ENCODE results near the gene TEKT3.
A peak's percentile ranks its signal among the peaks of the same experiment; 100 is the strongest.

TEKT3 gene

DNA sequence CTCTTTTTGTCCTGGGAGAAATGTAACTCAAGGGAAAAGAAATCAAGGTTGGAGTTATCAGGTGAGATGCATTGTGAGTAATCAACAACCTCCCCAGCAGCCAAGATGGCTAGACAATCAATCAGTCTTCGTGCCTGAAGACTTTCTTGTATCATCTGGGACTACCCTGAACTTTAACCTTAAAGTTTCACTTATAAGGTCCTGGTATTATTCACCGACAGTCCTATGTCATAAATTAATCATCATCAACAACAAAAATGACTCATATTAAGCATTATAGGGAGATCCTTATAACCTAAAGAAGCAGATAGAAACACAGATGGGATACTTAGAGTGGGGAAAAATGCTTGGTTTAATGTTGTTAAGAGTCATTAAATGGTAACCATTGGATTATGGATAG, 7.7 kb upstream of the TEKT3 start:
- no peak for DNase-seq (ENCODE audit: low spot score)

DNA sequence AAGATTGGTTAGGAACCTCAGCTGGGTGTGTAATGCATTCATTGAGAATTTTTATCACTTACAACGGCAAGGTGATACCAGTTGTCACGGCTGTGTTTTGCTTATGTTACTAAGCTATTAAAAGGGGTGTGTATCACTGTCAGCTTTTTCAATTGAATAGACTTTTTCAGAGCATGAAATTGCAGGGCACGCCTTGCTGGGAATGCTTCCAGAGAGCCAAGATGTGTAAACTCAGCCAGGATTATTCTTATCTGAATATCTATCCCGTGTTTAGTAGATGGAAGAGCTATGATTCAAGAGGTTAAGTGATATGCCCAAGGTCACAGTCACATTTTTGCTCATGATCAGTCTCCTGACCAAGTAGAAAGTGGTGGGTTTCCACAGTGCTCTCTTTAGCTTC, 6.6 kb upstream of the TEKT3 start:
- DNase-seq (ENCODE audit: low spot score), result peak; percentile 42

DNA sequence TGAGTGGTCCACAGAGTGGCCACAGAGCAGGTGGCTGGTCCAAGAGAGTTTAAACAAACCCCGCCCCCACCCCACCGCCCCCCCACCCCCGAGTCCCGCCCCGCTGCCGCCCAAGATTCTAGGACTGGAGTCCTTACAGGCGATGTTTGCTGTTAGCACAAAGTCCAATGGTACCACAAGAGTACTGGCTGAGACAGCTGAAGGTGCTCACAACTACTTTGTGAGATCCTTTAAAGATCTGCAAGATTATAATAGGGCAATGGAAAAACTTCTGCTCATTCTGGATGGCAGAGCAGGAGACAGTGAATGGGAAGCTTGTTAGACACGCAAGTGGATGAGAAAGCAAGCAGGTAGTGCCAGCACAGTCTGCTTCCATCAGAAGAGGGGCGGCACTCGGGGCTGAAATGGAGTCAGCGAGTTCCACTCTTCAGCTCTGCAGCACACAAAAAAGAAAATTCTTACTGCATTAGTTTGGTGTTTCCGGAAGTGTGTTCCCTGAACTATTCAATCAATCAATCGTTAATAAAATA, 4.7 kb upstream of the TEKT3 start:
- DNase-seq (ENCODE audit: low spot score), result no peak

DNA sequence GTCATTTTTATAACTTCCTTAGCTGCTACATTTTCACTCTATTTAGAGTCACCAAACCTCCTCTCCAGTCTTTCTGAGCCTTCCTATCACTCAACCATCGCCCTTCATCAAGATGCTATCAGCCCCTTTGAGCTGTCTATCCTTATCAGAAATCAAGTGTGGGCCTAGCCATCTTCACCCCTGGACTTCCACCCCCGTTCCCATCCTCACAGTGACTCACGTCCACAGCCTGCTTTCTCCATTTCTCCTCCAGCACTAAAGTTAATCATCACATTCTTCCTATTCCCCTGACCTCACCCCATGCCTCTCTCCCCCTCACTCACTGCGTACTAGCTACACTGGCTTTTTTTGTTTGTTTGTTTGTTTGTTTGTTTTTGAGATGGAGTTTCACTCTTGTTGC, 2.4 kb upstream of the TEKT3 start:
- peak; percentile 82 for DNase-seq (ENCODE audit: low spot score)

DNA sequence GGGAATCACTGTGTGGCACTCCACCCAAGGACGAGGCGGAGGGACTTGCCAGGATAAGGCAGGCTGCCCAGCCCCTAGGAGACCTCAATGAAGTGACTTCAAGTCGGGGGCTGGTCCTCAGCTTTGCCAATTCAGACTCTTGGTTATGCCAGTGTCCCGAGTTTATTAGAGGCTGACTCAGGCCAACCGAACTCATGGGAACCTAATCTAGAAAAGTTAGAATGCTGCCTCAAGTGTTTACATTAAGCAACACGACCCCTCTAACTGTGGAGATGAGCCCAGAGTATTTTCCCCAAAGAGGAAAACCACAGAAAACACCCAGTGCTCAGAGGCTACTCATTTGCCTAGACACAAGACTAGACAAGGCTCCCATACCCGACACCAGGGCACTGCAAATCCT, 1.1 kb upstream of the TEKT3 start:
- DNase-seq (ENCODE audit: low spot score), result no peak

DNA sequence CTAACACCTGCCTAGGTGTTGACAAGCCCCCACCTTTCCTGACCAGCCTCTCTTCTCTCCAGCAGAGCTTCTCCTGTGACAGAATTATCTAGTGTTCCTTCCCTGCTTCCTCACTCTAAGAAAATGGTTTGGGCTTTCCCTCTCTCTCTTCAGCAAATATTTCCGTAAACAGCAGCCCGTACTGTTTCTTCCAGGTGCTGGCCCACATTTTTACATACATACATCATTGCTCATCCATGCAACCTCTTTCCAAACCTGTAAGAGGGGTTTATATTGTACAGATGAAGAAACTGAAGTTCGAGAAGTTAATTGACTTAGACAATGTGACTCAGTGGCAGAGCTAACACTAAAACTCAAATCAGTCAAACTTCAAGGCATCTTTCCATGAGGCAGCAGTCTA, 569 bp upstream of the TEKT3 start:
- DNase-seq (ENCODE audit: low spot score), result no peak

DNA sequence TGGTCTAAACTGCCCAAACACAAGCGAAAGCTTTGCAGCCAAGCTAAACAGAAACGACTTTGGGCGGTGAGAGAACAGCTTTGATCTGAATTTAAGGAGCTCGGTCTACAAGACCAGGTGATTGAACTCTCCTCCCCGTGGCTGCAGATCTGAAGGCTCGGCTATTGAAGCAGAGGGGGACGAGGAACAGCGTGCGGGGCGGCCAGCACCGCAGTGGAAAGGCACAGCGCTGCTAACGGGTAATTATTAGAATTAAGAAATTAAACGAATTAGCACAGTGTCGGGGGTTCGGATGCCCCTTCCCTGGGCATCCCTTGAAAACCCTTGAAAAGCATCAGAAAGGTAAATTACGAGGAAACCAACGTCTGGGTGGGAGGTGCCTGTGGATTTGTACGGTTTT, 431 bp downstream of the TEKT3 start:
- DNase-seq (ENCODE audit: low spot score), result no peak

DNA sequence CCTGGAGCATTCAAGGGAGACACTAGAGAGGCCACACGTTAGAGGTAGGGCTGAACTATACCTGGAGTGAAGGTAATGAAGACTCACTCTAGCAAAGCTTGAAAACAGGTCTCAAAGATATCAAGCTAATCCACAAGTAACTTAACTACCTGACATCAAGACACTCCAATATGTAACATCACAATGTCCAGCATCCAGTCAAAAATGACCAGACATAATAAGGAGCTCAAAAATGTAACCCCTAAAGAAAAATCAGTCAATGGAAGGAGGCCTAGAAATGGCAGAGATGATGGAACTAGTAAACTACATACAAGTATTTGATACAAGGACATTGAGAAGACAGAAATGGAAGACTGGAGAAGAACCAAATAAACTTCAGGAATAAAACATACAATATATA, 6.0 kb downstream of the TEKT3 start:
- DNase-seq (ENCODE audit: low spot score), result no peak

DNA sequence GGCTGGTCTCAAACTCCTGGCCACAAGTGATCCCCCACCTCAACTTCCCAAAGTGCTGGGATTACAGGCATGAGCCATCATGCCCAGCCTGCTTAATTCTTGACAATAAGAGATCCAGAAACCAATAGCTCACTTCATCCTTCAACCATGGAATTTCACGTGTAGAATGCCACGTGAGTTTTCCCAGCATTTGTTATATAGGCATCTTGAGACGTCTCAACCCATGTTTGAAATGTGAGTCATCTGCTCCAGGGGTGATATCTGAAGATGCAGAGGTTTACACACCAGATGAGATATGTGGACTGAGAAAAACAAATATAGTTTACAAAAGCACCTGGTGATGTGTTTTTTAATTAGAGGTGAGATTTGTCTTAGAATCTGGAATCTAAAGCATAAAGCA, 7.1 kb downstream of the TEKT3 start:
- DNase-seq (ENCODE audit: low spot score), result no peak

DNA sequence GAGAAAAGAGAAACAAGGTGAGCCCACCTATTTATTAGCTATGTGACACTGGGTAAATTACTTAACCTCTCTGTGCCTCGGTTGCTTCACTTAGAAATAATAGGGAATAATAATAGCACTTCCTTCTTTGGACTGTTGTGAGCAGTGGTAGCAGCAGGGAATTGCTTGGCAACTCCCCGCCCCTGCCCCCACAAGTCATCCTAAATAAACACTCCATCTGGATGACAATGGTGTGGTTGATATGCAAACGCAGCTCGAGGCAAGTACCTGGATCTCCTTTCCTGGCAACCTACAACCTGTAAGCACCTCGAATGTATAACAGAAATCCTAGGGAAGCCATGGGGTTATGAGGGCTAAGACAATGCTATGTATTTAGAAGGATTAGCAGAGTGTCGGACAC, 9.1 kb downstream of the TEKT3 start:
- no peak for DNase-seq (ENCODE audit: low spot score)

DNA sequence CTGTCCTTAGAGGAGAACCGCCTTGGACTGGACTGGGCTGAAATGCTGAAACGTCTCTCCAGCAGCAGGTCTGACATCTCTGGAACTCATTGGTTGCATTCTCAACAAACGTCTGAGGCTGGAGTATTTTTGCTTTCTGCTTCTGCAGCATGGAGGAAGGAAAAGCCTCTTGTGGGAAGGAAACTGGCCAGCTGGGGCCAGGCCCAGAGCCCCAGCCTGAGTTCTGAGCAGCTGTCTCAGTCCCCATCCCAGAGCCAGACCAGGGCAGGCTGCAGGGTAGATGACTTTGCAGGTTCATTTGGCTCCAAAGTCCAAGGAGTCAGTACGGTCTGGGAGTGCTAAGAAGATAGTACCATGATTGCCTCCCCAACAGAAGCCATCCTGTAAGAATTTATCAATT, 18.3 kb downstream of the TEKT3 start:
- DNase-seq (ENCODE audit: low spot score), result no peak

DNA sequence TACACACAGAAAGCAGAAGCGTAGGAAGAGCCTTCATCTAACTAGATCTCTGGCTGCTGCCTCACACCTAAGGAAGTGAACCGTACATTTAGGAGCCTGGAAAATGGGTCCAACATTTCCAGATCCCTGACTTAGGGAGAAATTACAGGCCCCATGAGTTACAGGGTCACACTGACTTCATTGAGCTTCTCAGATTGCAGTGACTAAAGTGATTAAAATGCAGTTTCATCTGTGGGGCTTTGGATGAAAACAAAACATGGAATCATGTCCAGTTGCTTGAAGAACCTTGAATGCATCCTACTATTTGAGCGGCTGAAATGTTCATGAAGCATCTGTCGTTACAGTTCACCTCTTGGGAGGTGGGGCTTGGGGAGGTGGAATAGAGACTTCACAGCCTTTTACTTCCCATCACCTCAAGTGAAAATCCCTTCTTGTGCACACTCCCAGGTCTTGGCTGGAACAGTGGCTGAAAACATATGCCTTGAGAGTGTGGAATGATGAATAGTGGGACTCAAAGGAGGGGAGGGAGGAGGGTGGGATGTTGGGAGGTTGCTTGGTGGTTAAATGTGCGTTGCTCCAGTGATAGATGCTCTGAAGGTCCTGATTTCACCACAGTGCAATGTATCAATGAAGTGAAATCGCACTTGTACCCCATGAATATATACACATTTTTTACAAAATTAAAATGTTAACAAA, 19.7 kb downstream of the TEKT3 start:
- peak; percentile 65 for DNase-seq (ENCODE audit: low spot score)

DNA sequence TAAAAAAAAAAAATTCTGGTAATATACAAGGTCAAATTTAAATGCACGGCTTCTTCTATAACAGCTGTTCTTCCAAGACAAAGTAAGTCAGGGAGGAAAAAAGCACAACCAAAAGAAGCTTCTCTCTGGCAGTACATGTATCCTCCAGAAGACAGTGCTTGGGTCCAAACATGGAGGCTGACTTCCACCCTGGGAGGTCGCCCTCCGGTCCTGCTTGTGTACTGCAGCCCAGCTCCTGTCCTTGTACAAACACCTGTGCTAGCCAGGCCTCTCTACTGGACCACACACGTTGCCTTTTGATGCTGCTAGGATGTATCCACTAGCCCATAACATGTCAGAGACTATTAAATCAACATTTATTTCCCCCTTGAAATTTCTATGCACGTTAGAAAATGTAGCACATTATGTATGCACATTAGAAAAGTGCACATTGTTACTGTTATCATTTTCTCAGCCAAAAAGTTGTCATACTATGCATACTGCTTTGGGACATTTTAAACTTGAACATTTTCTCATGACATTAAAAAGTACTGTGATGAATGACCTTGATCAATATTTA, 21.9 kb downstream of the TEKT3 start:
- DNase-seq (ENCODE audit: low spot score), result no peak

DNA sequence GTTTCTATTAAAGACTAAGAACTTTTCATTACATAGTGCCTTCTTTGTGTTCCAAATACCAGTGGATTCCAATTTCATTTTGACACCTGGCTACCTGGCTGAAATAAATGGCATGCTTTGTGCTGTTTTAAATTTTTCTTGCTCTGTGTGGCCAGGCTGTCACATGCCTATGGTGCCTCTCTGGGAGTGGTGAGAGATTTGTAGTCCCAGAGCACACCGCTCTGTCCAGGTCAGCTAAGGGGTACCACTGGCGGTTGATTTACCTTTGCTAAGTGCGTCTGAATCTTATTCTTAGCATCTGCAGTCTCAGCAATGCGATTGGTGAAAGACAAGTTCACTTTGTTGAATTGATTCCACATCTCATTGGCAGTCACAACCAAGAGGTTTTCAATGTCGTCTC, 29.4 kb downstream of the TEKT3 start:
- no peak for DNase-seq (ENCODE audit: low spot score)

DNA sequence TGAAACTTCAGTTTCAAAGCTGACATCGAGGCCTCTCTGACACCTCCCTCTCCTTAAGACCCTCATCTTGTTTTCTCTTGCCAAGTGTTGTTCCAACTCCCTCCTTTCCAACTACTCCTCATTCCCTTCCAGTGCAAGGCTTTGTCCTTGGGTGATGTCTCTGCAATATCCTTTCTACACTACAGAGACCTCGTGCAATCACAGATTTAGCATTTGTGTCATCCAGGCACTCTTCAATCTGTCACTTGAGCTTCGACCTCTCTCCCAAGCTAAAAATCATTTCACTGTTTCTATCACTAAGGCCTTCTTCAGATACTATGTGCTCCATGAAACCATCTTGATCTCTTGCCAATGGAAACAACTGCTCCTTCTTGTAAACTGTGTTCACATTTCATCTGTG, 31.6 kb downstream of the TEKT3 start:
- DNase-seq (ENCODE audit: low spot score), result no peak

DNA sequence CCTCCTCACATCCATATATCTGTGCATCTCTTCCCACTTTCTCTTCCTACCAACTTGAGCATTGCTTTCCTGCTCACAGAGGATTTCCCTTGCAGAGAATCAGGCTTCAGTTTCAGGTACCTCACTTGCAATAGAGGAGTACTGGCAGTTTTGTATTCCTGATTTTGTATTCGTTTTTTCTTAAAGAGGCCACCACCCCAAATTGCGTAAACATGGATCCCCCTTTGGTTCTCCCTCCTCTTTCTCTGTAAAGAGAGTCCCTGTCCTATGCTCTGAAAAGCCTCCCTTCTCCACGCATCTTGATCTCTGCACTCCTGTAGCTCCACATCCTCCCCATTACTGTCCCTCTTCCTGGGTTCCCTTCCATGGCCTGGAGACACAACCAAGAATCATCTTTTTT, 32.2 kb downstream of the TEKT3 start:
- DNase-seq (ENCODE audit: low spot score), result no peak

DNA sequence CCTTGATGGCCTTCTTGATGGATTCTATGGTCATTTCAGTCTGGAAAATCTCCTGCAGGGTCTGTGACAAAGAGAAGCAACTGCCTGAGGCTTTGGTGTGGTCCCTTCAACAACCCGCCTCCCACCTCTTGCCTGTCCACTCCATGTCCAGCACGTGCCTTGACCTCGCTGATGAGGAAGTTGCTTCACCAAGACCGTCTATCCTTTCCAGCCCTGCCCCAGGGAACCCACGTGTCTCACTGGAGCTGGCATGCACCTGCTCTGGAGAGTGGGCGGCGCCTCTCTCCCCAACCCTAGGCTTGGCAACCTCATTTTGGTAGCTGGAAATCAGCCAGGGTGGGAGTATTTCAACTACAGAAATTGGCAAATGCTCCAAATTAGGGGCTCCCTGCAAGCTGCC, 32.6 kb downstream of the TEKT3 start:
- no peak for DNase-seq (ENCODE audit: low spot score)

DNA sequence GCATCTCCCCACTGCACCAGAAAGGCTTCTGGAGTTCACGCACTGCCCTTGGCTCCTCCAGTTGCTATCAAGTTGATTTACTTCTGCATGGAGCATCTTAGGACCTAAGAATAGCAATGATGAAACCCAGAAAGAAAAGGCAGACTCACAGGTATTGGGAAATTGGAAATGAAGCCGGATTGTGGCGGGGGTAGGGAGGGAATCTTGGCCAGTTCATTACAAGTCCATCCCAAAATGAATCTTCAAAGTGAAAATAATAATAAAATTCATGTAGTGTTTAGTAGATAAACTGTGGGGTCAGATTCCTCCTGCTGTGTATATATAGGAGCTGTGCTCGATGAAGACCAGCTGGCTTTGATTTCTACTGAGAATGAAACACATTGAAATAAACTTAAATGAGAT, 33.7 kb downstream of the TEKT3 start:
- DNase-seq (ENCODE audit: low spot score), result no peak

DNA sequence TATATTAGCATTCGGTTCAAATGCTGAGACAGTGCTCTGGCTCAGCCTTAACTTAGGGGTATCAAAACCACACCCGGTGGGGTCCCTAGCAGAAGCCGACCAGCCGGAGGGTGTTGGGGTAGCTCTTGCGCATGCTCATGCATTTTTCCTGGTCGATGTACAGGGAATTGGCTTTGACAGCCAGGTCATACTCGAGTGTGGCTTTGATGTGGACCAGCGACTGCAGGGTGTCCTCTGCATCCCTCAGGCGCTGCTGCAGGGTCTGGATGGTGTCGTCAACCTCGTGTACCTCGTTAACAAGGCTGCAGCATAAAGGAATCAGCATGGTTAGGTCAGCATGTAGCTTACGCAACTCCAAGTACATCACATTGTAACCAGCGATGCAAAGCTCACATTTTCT, 37.5 kb downstream of the TEKT3 start:
- no peak for DNase-seq (ENCODE audit: low spot score)

DNA sequence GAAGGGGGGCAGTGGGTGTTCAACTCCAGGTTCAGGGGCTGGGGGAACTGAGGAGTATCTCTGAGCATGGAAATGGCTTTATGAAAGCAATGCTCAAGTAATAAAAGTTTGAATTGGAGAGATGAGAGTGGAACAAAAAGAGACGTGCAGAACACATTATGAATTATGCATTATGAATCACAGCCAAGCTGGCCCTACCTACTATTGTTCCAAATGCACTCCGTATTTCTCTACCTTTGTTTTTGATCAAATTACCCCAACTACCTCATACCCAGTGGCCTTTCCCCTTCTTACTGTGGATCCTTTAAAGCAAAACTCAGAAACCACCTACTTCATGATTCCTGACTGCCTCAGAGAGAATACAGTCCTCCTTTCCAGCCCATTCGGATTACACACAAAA, 38.1 kb downstream of the TEKT3 start:
- no peak for DNase-seq (ENCODE audit: low spot score)

DNA sequence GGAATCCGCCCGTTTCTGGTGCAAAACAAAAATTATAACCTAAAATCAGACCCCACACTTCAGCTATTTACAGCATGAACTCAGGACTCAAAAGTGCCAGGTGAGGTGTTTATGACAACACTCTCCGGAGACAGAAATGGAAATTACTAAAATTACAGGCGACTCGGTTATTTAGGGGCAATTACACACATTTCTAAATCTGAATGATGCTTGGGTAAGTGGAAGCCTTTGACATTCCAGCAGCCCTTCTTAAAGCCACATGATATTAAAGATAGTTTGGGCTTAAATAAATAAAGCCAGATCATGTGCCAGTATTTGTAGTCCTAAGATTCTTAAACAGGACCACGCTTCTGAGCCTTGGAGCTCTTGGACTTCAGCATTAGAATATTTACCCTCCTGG, 39.6 kb downstream of the TEKT3 start:
- DNase-seq (ENCODE audit: low spot score), result no peak

DNA sequence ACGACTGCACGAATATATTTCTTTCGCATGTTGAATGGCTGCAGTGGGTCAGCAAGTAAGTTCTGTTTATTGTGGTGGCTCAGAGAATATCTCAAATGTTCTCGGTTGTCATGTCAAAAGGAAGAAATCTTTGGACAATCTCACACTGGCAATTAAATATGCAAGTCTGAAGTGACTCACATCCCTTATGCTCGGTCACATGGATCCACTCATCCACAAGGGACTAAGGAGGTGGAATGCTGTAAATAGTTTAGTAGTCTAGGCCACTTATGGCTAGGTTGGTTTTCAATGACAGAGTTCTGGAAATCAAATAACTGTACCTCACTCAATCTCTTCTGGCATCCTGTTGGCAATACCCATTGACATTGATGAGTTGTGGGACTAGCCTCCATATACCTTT, 43.2 kb downstream of the TEKT3 start:
- peak; percentile 54 for DNase-seq (ENCODE audit: low spot score)

DNA sequence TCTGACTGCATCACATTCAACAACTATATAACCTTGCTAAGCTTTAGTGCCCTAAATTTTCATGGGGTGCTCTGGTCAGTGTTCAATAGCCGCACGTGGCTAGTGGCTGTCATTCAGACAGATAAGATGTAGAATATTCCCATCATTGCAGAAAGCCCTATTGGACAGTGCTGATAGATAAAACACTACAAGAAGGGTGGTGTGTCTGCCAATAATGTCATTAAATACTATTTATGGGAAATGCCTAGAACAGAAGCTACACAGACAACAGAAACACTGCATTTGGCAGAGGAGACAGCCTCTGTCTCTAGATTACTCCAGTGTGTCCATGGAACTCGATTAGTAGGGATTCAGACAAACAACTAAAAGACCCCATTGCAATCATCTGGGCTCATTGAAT, 47.8 kb downstream of the TEKT3 start:
- no peak for DNase-seq (ENCODE audit: low spot score)

DNA sequence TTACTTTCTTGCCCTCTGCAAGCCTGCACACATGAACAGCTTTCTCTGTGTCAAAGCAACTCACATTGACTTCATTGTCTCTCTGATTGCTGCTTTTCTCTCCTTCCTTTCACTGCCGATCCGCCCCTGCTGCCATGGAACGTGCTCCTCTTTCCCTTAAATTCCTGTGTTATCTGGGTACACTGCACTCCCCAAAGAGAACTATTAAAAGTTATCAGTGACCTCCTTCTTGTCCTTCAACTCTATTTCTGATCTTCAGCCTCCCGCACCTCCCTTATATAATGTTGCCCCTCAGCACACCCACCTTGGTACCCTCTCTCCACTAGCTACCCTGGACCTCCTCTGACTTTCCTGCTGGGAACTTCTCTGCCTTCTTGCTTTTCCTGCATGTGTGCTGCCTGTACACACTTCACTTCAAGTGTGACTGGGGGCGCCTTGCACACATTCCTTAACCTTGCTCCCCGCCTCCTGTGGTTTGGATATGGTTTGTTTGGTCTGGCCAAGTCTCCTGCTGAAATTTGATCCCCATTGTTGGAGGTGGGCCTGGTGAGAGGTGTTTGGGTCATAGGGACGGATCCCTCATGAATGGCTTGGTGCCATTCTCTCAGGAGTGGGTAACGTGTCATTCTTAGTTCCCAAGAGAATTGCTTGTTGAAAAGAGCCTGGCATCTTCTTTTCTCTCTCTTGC, 49.6 kb downstream of the TEKT3 start:
- peak; percentile 29 for DNase-seq (ENCODE audit: low spot score)
